HepG2 (cell line): ENCODE data around the gene SUPV3L1. TPM values are rescaled to one million over a fixed set of nuclear protein-coding genes. Genes with fewer than 3 reads are reported as not detected.
A peak's percentile ranks its signal among the peaks of the same experiment; 100 is the strongest.

Experiments
- CREM ChIP-seq, 2 experiments: sonication (generic) in 1 of 2; formaldehyde crosslinking in 1 of 2; IDR thresholded peaks; 2 replicates each; pipeline versions ENCODE4 v1.4.0 to v1.6.1; 2016 to 2020; ENCODE audit warnings: antibody characterized with exemption in 1 of 2, mild to moderate bottlenecking in 1 of 2, missing genetic modification reagents in 1 of 2
- FOXA1 ChIP-seq, 2 experiments: fragments of 450-650 bp in 1 of 2; sonication (generic) in 1 of 2; formaldehyde crosslinking in 1 of 2; IDR thresholded peaks; 2 replicates each; pipeline versions ENCODE4 v1.4.0 to v1.6.1; 2016 to 2020; ENCODE audit warnings: missing genetic modification reagents in 1 of 2
- FOXC1 ChIP-seq: sonication (generic); formaldehyde crosslinking; IDR thresholded peaks from 2 replicates; pipeline ENCODE4 v1.8.0; 2022; ENCODE audit warnings: mild to moderate bottlenecking, missing genetic modification reagents, borderline replicate concordance
- NFATC3 ChIP-seq: sonication (generic); formaldehyde crosslinking; IDR thresholded peaks from 2 replicates; pipeline ENCODE4 v1.5.1; 2020; ENCODE audit warnings: mild to moderate bottlenecking, missing genetic modification reagents
- RXRA ChIP-seq: sonication (generic); formaldehyde crosslinking; IDR thresholded peaks from 2 replicates; pipeline ENCODE4 v1.5.1; 2020; ENCODE audit warnings: missing genetic modification reagents
- SAFB2 ChIP-seq: sonication (generic); formaldehyde crosslinking; IDR thresholded peaks from 2 replicates; pipeline ENCODE4 v1.5.1; 2020; ENCODE audit warnings: missing genetic modification reagents, low read depth, mild to moderate bottlenecking, borderline replicate concordance
- SMAD3 ChIP-seq: sonication (generic); formaldehyde crosslinking; IDR thresholded peaks from 2 replicates; pipeline ENCODE4 v1.4.0; 2020; ENCODE audit warnings: missing genetic modification reagents
- SOX5 ChIP-seq: IDR thresholded peaks from 2 replicates; pipeline ENCODE4 v1.6.1; 2016; ENCODE audit warnings: borderline replicate concordance
- SRSF4 ChIP-seq: fragments of 200-400 bp; formaldehyde crosslinking; IDR thresholded peaks from one replicate; pipeline ENCODE4 v1.6.1; 2018; ENCODE audit warnings: mild to moderate bottlenecking, low read depth, low read length, moderate library complexity; ENCODE audit not compliant: poor library complexity, severe bottlenecking
- TP53 ChIP-seq: sonication (generic); formaldehyde crosslinking; conservative IDR thresholded peaks from 2 replicates; pipeline ENCODE4 v1.4.0; 2020; ENCODE audit warnings: missing genetic modification reagents
- ZKSCAN8 ChIP-seq: IDR thresholded peaks from 2 replicates; pipeline ENCODE4 v1.6.1; 2016; ENCODE audit warnings: borderline replicate concordance, missing genetic modification reagents, missing compliant biosample characterization
- ZNF430 ChIP-seq: sonication (generic); formaldehyde crosslinking; IDR thresholded peaks from 2 replicates; pipeline ENCODE4 v1.9.0; 2021; ENCODE audit warnings: mild to moderate bottlenecking, missing genetic modification reagents
- ZNF616 ChIP-seq: sonication (generic); formaldehyde crosslinking; IDR thresholded peaks from 2 replicates; pipeline ENCODE4 v1.5.0; 2020; ENCODE audit warnings: low read depth, mild to moderate bottlenecking, missing genetic modification reagents
- ZNF883 ChIP-seq: sonication (generic); formaldehyde crosslinking; IDR thresholded peaks from 2 replicates; pipeline ENCODE4 v1.5.1; 2020; ENCODE audit warnings: mild to moderate bottlenecking, missing genetic modification reagents; ENCODE audit errors: not compliant biosample characterization
- polyA plus RNA-seq, 8 experiments: library from polyadenylated mRNA; depleted of rRNA in 3 of 8; stranded (reverse) in 7 of 8; unstranded in 1 of 8; fragments of >200 nt; fragmentation: Illumina TruSeq in 4 of 8; extraction: Trizol in 4 of 8; gene quantifications; 2 replicates each; pipeline versions ENCODE4 v1.2.1 to v1.2.3, GENCODE V29; 2011 to 2016; ENCODE audit warnings: low read depth in 4 of 8, missing spikeins in 1 of 8, mixed read lengths in 1 of 8; ENCODE audit not compliant: insufficient read depth in 1 of 8
- total RNA-seq, 5 experiments: library from RNA; depleted of rRNA; stranded (reverse); fragments of >200 nt; fragmentation: Illumina TruSeq; extraction: Trizol; gene quantifications; 2 replicates each; pipeline ENCODE4 v1.2.3, GENCODE V29; 2016; ENCODE audit warnings: low read depth in 1 of 5
- TF ChIP-seq, protein P1 (sequence below): sonication (generic); formaldehyde crosslinking; IDR thresholded peaks from 2 replicates; pipeline ENCODE4 v1.8.0; 2022; ENCODE audit warnings: missing genetic modification reagents, mild to moderate bottlenecking, borderline replicate concordance
- TF ChIP-seq, protein P2 (sequence below): conservative IDR thresholded peaks from 2 replicates; pipeline ENCODE4 v1.6.1; 2018; ENCODE audit warnings: missing genetic modification reagents
- TF ChIP-seq, protein P3 (sequence below): sonication (generic); formaldehyde crosslinking; IDR thresholded peaks from 2 replicates; pipeline ENCODE4 v1.4.0; 2020; ENCODE audit warnings: missing genetic modification reagents

The SUPV3L1 gene
- total and polyA plus RNA-seq, 2 of the 13 experiments (the other 11 are each of a cell fraction or from before 2014, with no cell fraction given): 28.8 to 45.7 TPM

DNA sequence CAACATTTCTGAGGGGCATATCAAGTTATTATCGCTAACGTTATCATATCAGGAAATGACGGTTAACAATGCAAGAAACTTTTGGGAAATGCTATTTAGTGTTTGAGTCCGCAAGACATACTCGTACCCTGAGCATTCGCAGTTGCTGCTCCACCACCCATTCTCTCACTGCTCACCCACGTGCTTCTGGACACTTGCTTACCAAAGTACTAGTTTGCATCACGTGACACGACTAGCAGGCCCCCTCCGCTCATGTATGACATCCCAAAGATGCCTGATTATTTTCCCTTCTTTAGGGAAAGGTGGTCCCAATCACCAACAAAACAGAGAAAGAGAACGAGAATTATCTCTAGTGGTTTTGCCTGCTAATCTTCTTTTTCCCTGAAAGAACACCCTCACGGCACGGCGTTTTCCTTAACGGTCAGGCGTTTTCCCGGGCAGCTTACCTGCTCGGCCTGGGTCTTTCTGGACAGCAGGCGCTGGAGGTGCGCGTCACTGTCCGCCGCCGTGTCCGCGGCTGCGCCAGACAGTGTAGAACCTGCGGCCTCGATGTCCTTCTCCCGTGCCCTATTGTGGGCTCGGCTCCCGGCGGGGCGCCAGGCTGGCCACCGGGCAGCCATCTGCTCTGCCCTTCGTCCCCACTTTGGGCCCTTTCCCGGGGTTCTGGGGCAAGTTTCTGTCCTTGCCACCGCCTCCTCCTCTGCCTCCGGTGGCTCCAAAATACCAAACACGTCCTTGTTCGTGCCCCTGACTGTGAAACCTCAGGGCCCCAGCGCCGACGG lies at the start of gene SUPV3L1 (continued):
- no peak for TF ChIP-seq SRSF4
- TF ChIP-seq ZKSCAN8 (CRISPR knock-in tag): peak; percentile 28; the same call in 1 of the 2 replicates
- peak; percentile 99 for TF ChIP-seq CREM (IDR thresholded peaks at IDR 0.05)
- peak; percentile 91 for TF ChIP-seq CREM (CRISPR knock-in tag; IDR thresholded peaks at IDR 0.05)
- peak; percentile 40; the same call in 1 of the 2 replicates for TF ChIP-seq RXRA
- TF ChIP-seq, protein P1, sequence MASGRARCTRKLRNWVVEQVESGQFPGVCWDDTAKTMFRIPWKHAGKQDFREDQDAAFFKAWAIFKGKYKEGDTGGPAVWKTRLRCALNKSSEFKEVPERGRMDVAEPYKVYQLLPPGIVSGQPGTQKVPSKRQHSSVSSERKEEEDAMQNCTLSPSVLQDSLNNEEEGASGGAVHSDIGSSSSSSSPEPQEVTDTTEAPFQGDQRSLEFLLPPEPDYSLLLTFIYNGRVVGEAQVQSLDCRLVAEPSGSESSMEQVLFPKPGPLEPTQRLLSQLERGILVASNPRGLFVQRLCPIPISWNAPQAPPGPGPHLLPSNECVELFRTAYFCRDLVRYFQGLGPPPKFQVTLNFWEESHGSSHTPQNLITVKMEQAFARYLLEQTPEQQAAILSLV (CRISPR knock-in tag): no peak
- TF ChIP-seq NFATC3 (CRISPR knock-in tag): no peak
- peak; percentile 27; the same call in 1 of the 2 replicates for TF ChIP-seq SOX5
- peak; percentile 64 for TF ChIP-seq ZNF883 (CRISPR knock-in tag)
- TF ChIP-seq ZNF430 (CRISPR knock-in tag): peak; percentile 27; the same call in 1 of the 2 replicates
- TF ChIP-seq, protein P2, sequence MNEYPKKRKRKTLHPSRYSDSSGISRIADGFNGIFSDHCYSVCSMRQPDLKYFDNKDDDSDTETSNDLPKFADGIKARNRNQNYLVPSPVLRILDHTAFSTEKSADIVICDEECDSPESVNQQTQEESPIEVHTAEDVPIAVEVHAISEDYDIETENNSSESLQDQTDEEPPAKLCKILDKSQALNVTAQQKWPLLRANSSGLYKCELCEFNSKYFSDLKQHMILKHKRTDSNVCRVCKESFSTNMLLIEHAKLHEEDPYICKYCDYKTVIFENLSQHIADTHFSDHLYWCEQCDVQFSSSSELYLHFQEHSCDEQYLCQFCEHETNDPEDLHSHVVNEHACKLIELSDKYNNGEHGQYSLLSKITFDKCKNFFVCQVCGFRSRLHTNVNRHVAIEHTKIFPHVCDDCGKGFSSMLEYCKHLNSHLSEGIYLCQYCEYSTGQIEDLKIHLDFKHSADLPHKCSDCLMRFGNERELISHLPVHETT (CRISPR knock-in tag): no peak
- TF ChIP-seq, protein P3, sequence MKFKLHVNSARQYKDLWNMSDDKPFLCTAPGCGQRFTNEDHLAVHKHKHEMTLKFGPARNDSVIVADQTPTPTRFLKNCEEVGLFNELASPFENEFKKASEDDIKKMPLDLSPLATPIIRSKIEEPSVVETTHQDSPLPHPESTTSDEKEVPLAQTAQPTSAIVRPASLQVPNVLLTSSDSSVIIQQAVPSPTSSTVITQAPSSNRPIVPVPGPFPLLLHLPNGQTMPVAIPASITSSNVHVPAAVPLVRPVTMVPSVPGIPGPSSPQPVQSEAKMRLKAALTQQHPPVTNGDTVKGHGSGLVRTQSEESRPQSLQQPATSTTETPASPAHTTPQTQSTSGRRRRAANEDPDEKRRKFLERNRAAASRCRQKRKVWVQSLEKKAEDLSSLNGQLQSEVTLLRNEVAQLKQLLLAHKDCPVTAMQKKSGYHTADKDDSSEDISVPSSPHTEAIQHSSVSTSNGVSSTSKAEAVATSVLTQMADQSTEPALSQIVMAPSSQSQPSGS: peak; percentile 33; the same call in 1 of the 2 replicates
- TF ChIP-seq ZNF616 (CRISPR knock-in tag): no peak
- TF ChIP-seq FOXC1 (CRISPR knock-in tag): no peak
- 0 out of 2 replicates have a peak, but pooled peaks have one; percentile 55 for TF ChIP-seq TP53 (CRISPR knock-in tag)
- no peak; the same call in 1 of the 2 replicates for TF ChIP-seq SMAD3 (CRISPR knock-in tag)
- TF ChIP-seq SAFB2 (CRISPR knock-in tag): no peak
- TF ChIP-seq FOXA1 (IDR thresholded peaks at IDR 0.05): no peak
- peak; percentile 10; the same call in 1 of the 2 replicates for TF ChIP-seq FOXA1 (CRISPR knock-in tag; IDR thresholded peaks at IDR 0.05)
